ENCODE data around the gene PHACTR1.

DNA sequence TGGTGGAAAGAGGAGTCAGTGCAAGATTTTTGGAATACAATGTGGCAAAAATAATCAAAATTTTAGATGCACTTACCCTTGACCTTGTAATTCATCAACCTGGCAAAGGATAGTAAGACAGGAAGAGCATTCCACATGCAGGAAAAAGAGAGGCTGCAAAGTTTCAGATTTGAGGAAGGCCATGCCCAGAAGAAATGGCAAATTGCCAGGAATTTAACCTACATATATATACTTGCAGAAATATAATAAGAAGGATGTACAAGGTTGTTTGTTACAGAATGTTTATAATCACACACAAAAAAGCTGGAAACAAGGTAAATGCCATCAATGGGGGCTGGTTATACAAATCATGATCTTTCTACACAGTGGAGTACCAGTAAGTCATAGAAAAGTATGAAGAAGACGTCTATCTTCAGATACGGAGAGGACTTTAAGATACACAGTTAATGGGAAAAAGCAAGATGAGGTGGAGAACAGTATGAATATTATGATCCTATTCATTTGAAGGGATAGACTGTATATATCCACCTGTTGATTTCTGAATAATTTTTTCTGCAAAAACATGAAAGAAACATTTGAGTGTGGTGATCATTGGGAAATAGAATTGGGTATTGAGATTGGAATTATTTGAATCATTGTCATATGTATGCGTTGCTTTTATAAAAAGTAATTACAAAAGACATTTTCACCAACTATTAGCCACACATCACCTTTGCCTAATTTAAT, 358.0 kb downstream of the PHACTR1 start:
- TF ChIP-seq, protein P1, sequence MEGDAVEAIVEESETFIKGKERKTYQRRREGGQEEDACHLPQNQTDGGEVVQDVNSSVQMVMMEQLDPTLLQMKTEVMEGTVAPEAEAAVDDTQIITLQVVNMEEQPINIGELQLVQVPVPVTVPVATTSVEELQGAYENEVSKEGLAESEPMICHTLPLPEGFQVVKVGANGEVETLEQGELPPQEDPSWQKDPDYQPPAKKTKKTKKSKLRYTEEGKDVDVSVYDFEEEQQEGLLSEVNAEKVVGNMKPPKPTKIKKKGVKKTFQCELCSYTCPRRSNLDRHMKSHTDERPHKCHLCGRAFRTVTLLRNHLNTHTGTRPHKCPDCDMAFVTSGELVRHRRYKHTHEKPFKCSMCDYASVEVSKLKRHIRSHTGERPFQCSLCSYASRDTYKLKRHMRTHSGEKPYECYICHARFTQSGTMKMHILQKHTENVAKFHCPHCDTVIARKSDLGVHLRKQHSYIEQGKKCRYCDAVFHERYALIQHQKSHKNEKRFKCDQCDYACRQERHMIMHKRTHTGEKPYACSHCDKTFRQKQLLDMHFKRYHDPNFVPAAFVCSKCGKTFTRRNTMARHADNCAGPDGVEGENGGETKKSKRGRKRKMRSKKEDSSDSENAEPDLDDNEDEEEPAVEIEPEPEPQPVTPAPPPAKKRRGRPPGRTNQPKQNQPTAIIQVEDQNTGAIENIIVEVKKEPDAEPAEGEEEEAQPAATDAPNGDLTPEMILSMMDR (IDR thresholded peaks at IDR 0.05) = no peak
- TF ChIP-seq POLR2A (IDR thresholded peaks at IDR 0.05) = no peak

All from lower leg skin (tissue), 3 donors.